HCT116 (cell line): ENCODE data around the gene PXN. TPM values are rescaled to one million over a fixed set of nuclear protein-coding genes. Genes with fewer than 3 reads are reported as not detected.
A peak's percentile ranks its signal among the peaks of the same experiment; 100 is the strongest.
"Not testable (repeated sequence)": the region's sequence is repeated elsewhere in the genome, so short reads cannot be mapped to it uniquely, and the experiment has no call there.

Experiments used
- ATAC-seq: fragments of 200-7000 bp; cut with Tn5 transposase; 2 replicates; pipeline ENCODE4 v1.9.1; 2020; ENCODE audit warnings: mild to moderate bottlenecking, moderate library complexity
- BruUV-seq: library from RNA; stranded (reverse); fragments of 400-500 nt; replicated peaks from 2 replicates; lab custom pipeline; 2021; lab: Mats Ljungman, UMichigan
- CTCF ChIA-PET: fragments of 300-600 bp; sonication (Branson Sonifier 250); formaldehyde crosslinking; loops from one replicate; lab custom pipeline; 2021; ENCODE audit warnings: antibody characterized with exemption; lab: Charles Lee
- POLR2A ChIA-PET: fragments of 300-600, 350-600 bp; sonication (Branson Sonifier 250); formaldehyde crosslinking; loops from one replicate; lab custom pipeline; 2021; ENCODE audit warnings: antibody characterized with exemption; lab: Charles Lee
- RAD21 ChIA-PET, 2 experiments: fragments of 300-600 bp; sonication (Branson Sonifier 250); formaldehyde crosslinking; loops; one replicate each; lab custom pipeline; 2023; ENCODE audit warnings: low total read pairs in 2 of 2; ENCODE audit not compliant: uncharacterized antibody in 2 of 2, unreplicated experiment in 2 of 2, low non-redundant PET in 1 of 2; lab: Charles Lee
- DNase-seq: peaks from one replicate; pipeline ENCODE4 v3.0.0-alpha.2; 2010; ENCODE audit warnings: low read depth, low spot score
- H2AFZ ChIP-seq: fragments of 200-600 bp; shearing (Covaris generic), sonication (generic); 2 replicates; pipeline ENCODE4 v1.6.1; 2017; ENCODE audit warnings: low read depth, mixed run types, mixed read lengths, antibody characterized with exemption, low read length; ENCODE audit not compliant: poor library complexity, severe bottlenecking
- H3K27ac ChIP-seq: 2 replicates; pipeline ENCODE4 v1.5.1; 2012; ENCODE audit warnings: low read depth, low read length
- H3K27me3 ChIP-seq: fragments of 200-600 bp; sonication (generic); 2 replicates; pipeline ENCODE4 v1.6.1; 2016; ENCODE audit warnings: mixed run types, low read length, mixed read lengths; ENCODE audit not compliant: insufficient read depth
- H3K36me3 ChIP-seq, 2 experiments: fragments of 200-500 bp in 1 of 2; fragments of 200-600 bp in 1 of 2; sonication (Bioruptor generic) in 1 of 2; sonication (generic) in 1 of 2; 2 replicates each; pipeline versions ENCODE4 v1.5.1 to v1.6.1; 2014 to 2016; ENCODE audit warnings: low read length in 2 of 2, inconsistent platforms in 1 of 2, mixed read lengths in 1 of 2, mixed run types in 1 of 2; ENCODE audit not compliant: insufficient read depth in 2 of 2, control insufficient read depth in 1 of 2
- H3K4me1 ChIP-seq, 2 experiments: fragments of 200-600 bp in 1 of 2; sonication (generic) in 1 of 2; 2 replicates each; pipeline versions ENCODE4 v1.5.1 to v1.6.1; 2012 to 2017; ENCODE audit warnings: low read length in 2 of 2, inconsistent platforms in 1 of 2, mild to moderate bottlenecking in 1 of 2, mixed read lengths in 1 of 2, mixed run types in 1 of 2, moderate library complexity in 1 of 2; ENCODE audit not compliant: insufficient read depth in 2 of 2, control insufficient read depth in 1 of 2
- H3K4me2 ChIP-seq: fragments of 200-600 bp; sonication (generic); 2 replicates; pipeline ENCODE4 v1.6.1; 2017; ENCODE audit warnings: mixed run types, low read length, mixed read lengths
- H3K4me3 ChIP-seq, 2 experiments: fragments of 200-600 bp in 1 of 2; sonication (generic) in 1 of 2; replicated peaks in 1 of 2; 2 replicates each; pipeline ENCODE4 v1.5.1; 2011 to 2016; ENCODE audit warnings: low read length in 2 of 2, control low read depth in 1 of 2, low read depth in 1 of 2, mild to moderate bottlenecking in 1 of 2, mixed read lengths in 1 of 2, mixed run types in 1 of 2
- H3K79me2 ChIP-seq: fragments of 200-600 bp; sonication (generic); 2 replicates; pipeline ENCODE4 v1.6.1; 2017; ENCODE audit warnings: mild to moderate bottlenecking, mixed run types, low read length, moderate library complexity, mixed read lengths; ENCODE audit not compliant: insufficient read depth
- H3K9ac ChIP-seq: fragments of 200-600 bp; sonication (generic); 2 replicates; pipeline ENCODE4 v1.6.1; 2016; ENCODE audit warnings: low read length, mixed read lengths
- H3K9me2 ChIP-seq: fragments of 200-600 bp; sonication (generic), shearing (Covaris generic); 2 replicates; pipeline ENCODE4 v1.6.1; 2017; ENCODE audit warnings: mixed run types, mild to moderate bottlenecking, moderate library complexity; ENCODE audit not compliant: insufficient read depth
- H3K9me3 ChIP-seq, 2 experiments: fragments of 200-500 bp in 1 of 2; fragments of 200-600 bp in 1 of 2; sonication (Bioruptor generic) in 1 of 2; sonication (generic) in 1 of 2; 2 replicates each; pipeline ENCODE4 v1.6.1; 2014 to 2017; ENCODE audit warnings: low read length in 2 of 2, mixed read lengths in 2 of 2, inconsistent platforms in 1 of 2, low read depth in 1 of 2, mild to moderate bottlenecking in 1 of 2, mixed run types in 1 of 2, moderate library complexity in 1 of 2; ENCODE audit not compliant: control insufficient read depth in 1 of 2, insufficient read depth in 1 of 2
- H4K20me1 ChIP-seq: fragments of 200-600 bp; sonication (generic), shearing (Covaris generic); 2 replicates; pipeline ENCODE4 v1.6.1; 2017; ENCODE audit warnings: mixed run types, mild to moderate bottlenecking, moderate library complexity; ENCODE audit not compliant: insufficient read depth
- CBX3 ChIP-seq: IDR thresholded peaks from 2 replicates; pipeline ENCODE4 v1.6.1; 2012; ENCODE audit warnings: low read depth
- CTCF ChIP-seq, 3 experiments: fragments of 200-600 bp in 1 of 3; sonication (generic) in 1 of 3; IDR thresholded peaks in 2 of 3; conservative IDR thresholded peaks in 1 of 3; 2 replicates each; pipeline ENCODE4 v1.5.1; 2012 to 2017; ENCODE audit warnings: low read depth in 2 of 3, low read length in 2 of 3, antibody characterized with exemption in 1 of 3, borderline replicate concordance in 1 of 3, control low read depth in 1 of 3, mild to moderate bottlenecking in 1 of 3, mixed read lengths in 1 of 3, mixed run types in 1 of 3, moderate library complexity in 1 of 3; ENCODE audit not compliant: insufficient read depth in 1 of 3
- intact Hi-C: fragments of 100-400 bp; cut with micrococcal nuclease; formaldehyde crosslinking; loops from 2 replicates; pipeline ENCODE4 v1.10.0; 2022
- total RNA-seq: library from RNA; stranded (reverse); gene quantifications from one replicate; pipeline ENCODE4 v1.2.1, GENCODE V29; 2021; ENCODE audit not compliant: unreplicated experiment

The PXN gene
- total RNA-seq, 1 experiment from 2014 or later = 211 TPM

DNA sequence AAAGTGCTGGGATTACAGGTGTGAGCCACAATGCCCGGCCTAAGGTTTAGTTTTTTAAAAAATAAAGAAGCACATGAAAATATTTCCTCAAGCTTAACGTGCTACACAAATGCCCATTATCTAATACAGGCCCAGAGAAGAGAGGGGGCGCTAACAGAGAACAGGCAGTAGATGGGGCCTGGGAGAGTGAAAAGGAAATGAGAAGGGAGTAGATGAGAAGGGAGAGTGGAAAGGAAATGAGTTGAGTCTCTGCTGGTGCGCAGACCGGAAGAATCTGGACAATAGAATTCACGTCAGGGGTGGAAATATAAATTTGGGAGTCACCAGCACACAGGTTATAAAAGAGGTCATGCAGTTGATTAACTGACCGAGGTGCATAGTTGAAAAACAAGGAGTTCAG lies 10.7 kb downstream of the PXN start:
- H4K20me1 ChIP-seq = peaks cover 9% of the 10 kb centered on the region; the same call in 1 of the 2 replicates
- POLR2A ChIA-PET = interaction anchor here (1.0 to 1.9 kb wide), 4 partner anchors 8 to 37 kb away, joined by 4 to 7 read pairs (median 4); partner anchors contain the start of gene RNU4-2
- peaks cover 37 to 69% of the 10 kb centered on the region in 2 experiments for H3K4me1 ChIP-seq
- no peak overlapping the region for H3K4me3 ChIP-seq
- H3K27me3 ChIP-seq = no peaks in the 10 kb centered on the region
- peak in 1 of 3 experiments; percentile 25; a peak in 1 of 6 replicates for TF ChIP-seq CTCF (IDR thresholded peaks at IDR 0.05 in 2 of 3, conservative IDR thresholded peaks at IDR 0.05 in 1 of 3; ENCODE audit: borderline replicate concordance in 1 of 3, insufficient read depth in 1 of 3, low read depth in 2 of 3, low read length in 2 of 3)
- TF ChIP-seq CBX3 = no peak
- ATAC-seq (no peak), DNase-seq (no peak)
- no peak overlapping the region for H3K4me2 ChIP-seq
- CTCF ChIA-PET = interaction anchor here (1.1 to 1.8 kb wide), 3 partner anchors 10 to 27 kb away, joined by 5 to 10 read pairs (median 6); no protein-coding TSS in a partner anchor
- no peaks in the 10 kb centered on the region for H3K9me3 ChIP-seq
- no peak overlapping the region for H3K27ac ChIP-seq
- H3K9ac ChIP-seq = no peak overlapping the region
- RAD21 ChIA-PET = interaction anchor here in 1 of 2 experiments (0.6 kb wide), 1 partner anchor 24 kb away, joined by 4 read pairs; no protein-coding TSS in a partner anchor
- no peaks in the 10 kb centered on the region for H3K9me2 ChIP-seq
- intact Hi-C loops = no loop called here
- H2AFZ ChIP-seq = no peak overlapping the region
- no TSS peak for BruUV-seq
- H3K79me2 ChIP-seq = peaks cover 100% of the 10 kb centered on the region
- peaks cover 3 to 14% of the 10 kb centered on the region in 2 experiments; a peak in 2 of 4 replicates for H3K36me3 ChIP-seq

- ATAC-seq, H2AFZ ChIP-seq, BruUV-seq, H3K4me2 ChIP-seq, H3K9ac ChIP-seq, RAD21 ChIA-PET, H3K9me2 ChIP-seq, DNase-seq, H3K27me3 ChIP-seq, H3K4me3 ChIP-seq, H3K9me3 ChIP-seq, intact Hi-C loops, H4K20me1 ChIP-seq, H3K27ac ChIP-seq: not testable (repeated sequence)
- H3K36me3 ChIP-seq = peaks cover 3 to 14% of the 10 kb centered on the region in 2 experiments; a peak in 2 of 4 replicates
- CTCF ChIA-PET = interaction anchor here (1.1 kb wide), 1 partner anchor 25 kb away, joined by 3 read pairs; no protein-coding TSS in a partner anchor
- POLR2A ChIA-PET = interaction anchor here (1.2 to 1.6 kb wide), 2 partner anchors 18 to 22 kb away, joined by 3 read pairs; no protein-coding TSS in a partner anchor
- peaks cover 48 to 73% of the 10 kb centered on the region in 2 experiments for H3K4me1 ChIP-seq
- H3K79me2 ChIP-seq = peaks cover 100% of the 10 kb centered on the region
Measured at GRCh38 chr12:120253313-120253712, 12.2 kb downstream of the PXN start.
